ENCODE results near the gene BCL11B. TPM values are rescaled to one million over a fixed set of nuclear protein-coding genes. Genes with fewer than 3 reads are reported as not detected.

BCL11B gene
- total and polyA plus RNA-seq, 2 experiments from 2014 or later = 0.04 to 2.8 TPM

GRCh38 chr14:99205086-99205688 lies 66.8 kb downstream of the BCL11B start:
- no peaks in the 10 kb centered on the region for H3K9me3 ChIP-seq (ENCODE audit: low read depth)
- no peak overlapping the region for H3K4me3 ChIP-seq
- no peak for TF ChIP-seq CTCF (IDR thresholded peaks at IDR 0.05; ENCODE audit: low read depth, low read length)
- no peaks in the 10 kb centered on the region for H3K27me3 ChIP-seq
- H3K4me1 ChIP-seq (ENCODE audit: low read depth) = peaks cover 6% of the 10 kb centered on the region
- DNase-seq (ENCODE audit: low read depth in 1 of 2, low spot score in 1 of 2) = peak in 1 of 2 donors; percentile 35
- no peak overlapping the region for H3K27ac ChIP-seq
- no peaks in the 10 kb centered on the region for H3K36me3 ChIP-seq

- Histone ChIP-seq H3K4me1 (ENCODE audit: low read depth) (peaks cover 6% of the 10 kb centered on the region), H3K27me3 (no peaks in the 10 kb centered on the region)
These were observed 68.2 kb downstream of the BCL11B start for GRCh38 chr14:99203801-99204200.

GRCh38 chr14:99203080-99203479 lies 68.9 kb downstream of the BCL11B start:
- no peak for TF ChIP-seq CTCF (IDR thresholded peaks at IDR 0.05; ENCODE audit: low read depth, low read length)
- no peaks in the 10 kb centered on the region for H3K9me3 ChIP-seq (ENCODE audit: low read depth)

More at GRCh38 chr14:99203801-99204200, 68.2 kb downstream of the BCL11B start:
- no peak for TF ChIP-seq CTCF (IDR thresholded peaks at IDR 0.05; ENCODE audit: low read depth, low read length)
- Histone ChIP-seq H3K4me3 (no peak overlapping the region), H3K36me3 (no peaks in the 10 kb centered on the region), H3K27ac (no peak overlapping the region), H3K9me3 (ENCODE audit: low read depth) (no peaks in the 10 kb centered on the region)
- no peak for DNase-seq (ENCODE audit: low read depth in 1 of 2, low spot score in 1 of 2)

GRCh38 chr14:99202516-99202915 lies 69.5 kb downstream of the BCL11B start:
- Histone ChIP-seq H3K4me1 (ENCODE audit: low read depth) (peaks cover 6% of the 10 kb centered on the region), H3K36me3 (no peaks in the 10 kb centered on the region), H3K9me3 (ENCODE audit: low read depth) (no peaks in the 10 kb centered on the region), H3K4me3 (no peak overlapping the region), H3K27me3 (no peaks in the 10 kb centered on the region), H3K27ac (no peak overlapping the region)
- TF ChIP-seq CTCF (IDR thresholded peaks at IDR 0.05; ENCODE audit: low read depth, low read length) = no peak
- DNase-seq (ENCODE audit: low read depth in 1 of 2, low spot score in 1 of 2) = peak in 1 of 2 donors; percentile 29

More at GRCh38 chr14:99203080-99203479, 68.9 kb downstream of the BCL11B start:
- DNase-seq (ENCODE audit: low read depth in 1 of 2, low spot score in 1 of 2) = no peak
- Histone ChIP-seq H3K4me1 (ENCODE audit: low read depth) (peaks cover 6% of the 10 kb centered on the region), H3K4me3 (no peak overlapping the region), H3K36me3 (no peaks in the 10 kb centered on the region), H3K27ac (no peak overlapping the region), H3K27me3 (no peaks in the 10 kb centered on the region)

- Histone ChIP-seq H3K4me3 (no peak overlapping the region), H3K36me3 (no peaks in the 10 kb centered on the region), H3K9me3 (ENCODE audit: low read depth) (no peaks in the 10 kb centered on the region), H3K27ac (no peak overlapping the region), H3K4me1 (ENCODE audit: low read depth) (peaks cover 6% of the 10 kb centered on the region), H3K27me3 (no peaks in the 10 kb centered on the region)
- TF ChIP-seq CTCF (IDR thresholded peaks at IDR 0.05; ENCODE audit: low read depth, low read length) = no peak
- no peak for DNase-seq (ENCODE audit: low read depth in 1 of 2, low spot score in 1 of 2)
These were observed 70.5 kb downstream of the BCL11B start for GRCh38 chr14:99201351-99202073.
